ENCODE measurements around the gene CCDC183. TPM values are rescaled to one million over a fixed set of nuclear protein-coding genes. Genes with fewer than 3 reads are reported as not detected.
A peak's percentile ranks its signal among the peaks of the same experiment; 100 is the strongest.

The CCDC183 gene
- polyA plus RNA-seq, 3 donors, result 0.54 to 2.1 TPM; not detected in 1

DNA sequence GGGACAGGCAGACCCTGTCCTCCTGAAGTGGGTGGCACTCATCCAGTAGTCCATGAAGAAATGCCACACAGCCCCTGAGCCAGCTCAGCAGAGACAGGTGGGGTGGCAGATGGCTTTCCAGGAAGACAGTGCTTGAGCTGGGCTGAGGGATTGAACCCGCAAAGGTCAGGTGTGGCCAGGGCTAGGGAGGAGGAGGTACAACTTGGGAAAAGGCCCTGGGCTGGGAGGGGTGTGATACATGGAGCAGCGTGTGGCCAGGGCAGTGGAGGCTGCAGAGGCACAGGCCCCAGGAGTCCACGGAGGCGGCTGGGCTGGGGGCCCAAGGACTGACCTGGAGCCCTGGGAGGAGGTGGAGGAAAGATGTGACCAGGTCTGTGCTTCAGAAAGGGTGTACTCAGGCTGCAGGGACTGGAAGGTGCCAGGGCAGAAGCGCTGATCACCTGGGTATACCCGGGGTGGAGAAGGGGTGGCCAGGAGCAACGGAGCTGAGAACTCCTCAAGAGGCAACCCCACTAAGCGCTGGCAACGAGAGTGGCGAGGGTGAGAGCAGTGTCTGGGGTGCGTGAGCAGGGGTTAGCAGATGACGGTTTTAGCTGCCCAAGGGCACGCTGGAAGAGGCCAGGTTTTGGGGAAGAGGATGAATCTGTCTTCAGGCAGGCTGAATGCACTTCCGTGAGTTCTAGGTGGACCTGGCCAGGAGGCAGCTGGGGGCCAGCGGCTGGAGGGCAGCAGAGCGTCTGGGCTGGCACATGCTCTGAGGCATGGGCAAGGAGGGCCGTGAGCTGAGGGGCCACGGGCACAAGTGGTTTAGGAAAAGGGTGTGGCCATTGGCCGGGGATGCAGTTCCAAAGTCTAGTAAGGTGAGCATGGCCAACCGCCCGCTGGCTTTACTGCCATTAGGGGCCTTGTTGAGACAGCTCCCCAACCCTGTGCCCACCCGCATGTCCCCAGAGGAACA, 7.7 kb downstream of the CCDC183 start:
- no peak overlapping the region for H3K9ac ChIP-seq (ENCODE audit: insufficient read depth, low read length, poor library complexity, severe bottlenecking)
- DNase-seq, result no peak

More for the DNA sequence above, 7.7 kb downstream of the CCDC183 start:
- intact Hi-C loops (cut with micrococcal nuclease), result loop anchor here in 1 of 2 donors (10.0 kb wide), 1 partner anchor 141 kb away; the partner anchor contains the start of genes C8G and FBXW5
- Histone ChIP-seq H3K9me3 (replicated peaks in 1 of 2; ENCODE audit: control insufficient read depth in 1 of 2, insufficient read depth in 1 of 2, low read length in 2 of 2) (no peaks in the 10 kb centered on the region), H2AFZ (ENCODE audit: insufficient read depth, low read depth, low read length, poor library complexity, severe bottlenecking) (no peak overlapping the region), H3K4me3 (replicated peaks in 1 of 3; ENCODE audit: low read depth in 2 of 3, low read length in 3 of 3) (no peak overlapping the region), H3K4me1 (ENCODE audit: control insufficient read depth in 1 of 2, insufficient read depth in 2 of 2, low read length in 2 of 2) (peaks cover 26 to 42% of the 10 kb centered on the region in 2 donors), H4K20me1 (ENCODE audit: insufficient read depth, low read length) (peaks cover 8% of the 10 kb centered on the region), H3K36me3 (replicated peaks in 1 of 2; ENCODE audit: control insufficient read depth in 1 of 2, insufficient read depth in 2 of 2, low read length in 2 of 2) (no peaks in the 10 kb centered on the region), H3K4me2 (replicated peaks; ENCODE audit: extremely low read depth, low read length, poor library complexity, severe bottlenecking) (no peak overlapping the region), H3K27ac (ENCODE audit: low read depth in 1 of 2, low read length in 2 of 2) (no peak overlapping the region), H3K79me2 (ENCODE audit: insufficient read depth, low read length) (peaks cover 9% of the 10 kb centered on the region), H3K27me3 (ENCODE audit: control insufficient read depth in 2 of 2, insufficient read depth in 2 of 2, low read length in 2 of 2) (peaks cover 27 to 37% of the 10 kb centered on the region in 2 donors)
- H3K4me1 Mint-ChIP-seq, result peaks cover 30% of the 10 kb centered on the region
- WGBS (ENCODE audit: insufficient coverage), result 94% methylated on average over 22 of the region's 22 CpGs
- peaks cover 34 to 44% (median 36%) of the 10 kb centered on the region in 3 donors for H3K27me3 Mint-ChIP-seq (ENCODE audit: low read depth in 3 of 3)
- peaks cover 0 to 14% (median 1%) of the 10 kb centered on the region in 7 donors for H3K9me3 Mint-ChIP-seq
- peaks cover 13 to 17% of the 10 kb centered on the region in 2 donors for H3K36me3 Mint-ChIP-seq
- no peak for TF ChIP-seq CTCF (IDR thresholded peaks at IDR 0.05)
- peak overlapping the region in 2 of 7 donors; percentile 57 to 61 for H3K27ac Mint-ChIP-seq
- H3K4me3 Mint-ChIP-seq, result no peak overlapping the region
